Lung (tissue), 12 donors: Measurements from ENCODE around the gene SLC45A3. TPM values are rescaled to one million over a fixed set of nuclear protein-coding genes. Genes with fewer than 3 reads are reported as not detected.
A peak's percentile ranks its signal among the peaks of the same experiment; 100 is the strongest.

Experiments used
- ATAC-seq: fragments of 200-7000 bp; cut with Tn5 transposase; one replicate; pipeline ENCODE4 v1.9.1; 2020; ENCODE audit warnings: moderate number of reproducible peaks; ENCODE audit not compliant: insufficient read depth, low FRiP score
- DNase-seq, 3 donors: peaks; one replicate each; pipeline ENCODE4 v3.0.0-alpha.2; 2013 to 2017
- H3K27ac ChIP-seq, 2 donors: one replicate each; pipeline ENCODE4 v1.5.1; 2013; ENCODE audit warnings: mild to moderate bottlenecking in 2 of 2, moderate library complexity in 2 of 2, control low read depth in 1 of 2, inconsistent platforms in 1 of 2, low read depth in 1 of 2, low read length in 1 of 2
- H3K27me3 ChIP-seq, 3 donors: one replicate each; pipeline ENCODE4 v1.5.1; 2013; ENCODE audit warnings: low read length in 2 of 3; ENCODE audit not compliant: control insufficient read depth in 3 of 3, insufficient read depth in 3 of 3
- H3K36me3 ChIP-seq, 4 donors: one replicate each; pipeline ENCODE4 v1.5.1; 2013; ENCODE audit warnings: low read length in 4 of 4, mild to moderate bottlenecking in 1 of 4, moderate library complexity in 1 of 4; ENCODE audit not compliant: control insufficient read depth in 4 of 4, insufficient read depth in 4 of 4
- H3K4me1 ChIP-seq, 5 donors: one replicate each; pipeline ENCODE4 v1.5.1; 2013; ENCODE audit warnings: low read length in 5 of 5, mild to moderate bottlenecking in 2 of 5, moderate library complexity in 1 of 5; ENCODE audit not compliant: control insufficient read depth in 5 of 5, insufficient read depth in 5 of 5
- H3K4me3 ChIP-seq: one replicate; pipeline ENCODE4 v1.5.1; 2013; ENCODE audit warnings: mild to moderate bottlenecking, control low read depth, moderate library complexity
- H3K9ac ChIP-seq, 2 donors: one replicate each; pipeline ENCODE4 v1.5.1; 2013; ENCODE audit warnings: low read length in 2 of 2, control low read depth in 1 of 2; ENCODE audit not compliant: insufficient read depth in 1 of 2
- H3K9me3 ChIP-seq, 4 donors: one replicate each; pipeline ENCODE4 v1.5.1; 2013; ENCODE audit warnings: low read length in 3 of 4, mild to moderate bottlenecking in 1 of 4, moderate library complexity in 1 of 4; ENCODE audit not compliant: control insufficient read depth in 4 of 4, insufficient read depth in 3 of 4
- WGBS, 2 donors: extraction: QIAGEN DNeasy Blood & Tissue Kit; methylation state at CpG; one replicate each; pipeline ENCODE4 v1.1.7; 2013; 5-methylcytosine and 5-hydroxymethylcytosine counted together
- polyA plus RNA-seq, 2 donors: library from polyadenylated mRNA; stranded (reverse); fragments of 200-250 nt; gene quantifications; one replicate each; pipeline ENCODE4 v1.2.1, GENCODE V29; 2013
- total RNA-seq, 2 donors: library from RNA; depleted of rRNA in 1 of 2; stranded (reverse); fragments of >200 nt in 1 of 2; gene quantifications; one replicate each; pipeline ENCODE4 v1.2.1, GENCODE V29; 2014 to 2021
- TF ChIP-seq, protein P1 (sequence below): IDR thresholded peaks from 2 replicates; pipeline ENCODE4 v1.5.1; 2012; ENCODE audit warnings: mild to moderate bottlenecking; ENCODE audit errors: control extremely low read depth, extremely low read depth
- donor health status: control.
- donor health status: control.
- donor health status: Bipolar disorder and iron deficiency.
- donor health status: healthy.
- donor health status: DM: yes; HTN: yes; CAD: no.

The SLC45A3 gene
- total and polyA plus RNA-seq, 4 donors: 2.1 to 8.6 (median 3.9) TPM

GRCh38 chr1:205690122-205690756 lies 9.9 kb upstream of the SLC45A3 start:
- WGBS, 2 donors: 86 to 89% methylated on average over 8 of the region's 8 CpGs
- Histone ChIP-seq H3K9me3 (no peaks in the 10 kb centered on the region), H3K27ac (no peak overlapping the region), H3K4me1 (peaks cover 0 to 23% (median 4%) of the 10 kb centered on the region in 5 donors), H3K9ac (no peak overlapping the region), H3K4me3 (no peak overlapping the region), H3K27me3 (no peaks in the 10 kb centered on the region), H3K36me3 (no peaks in the 10 kb centered on the region)
- ATAC-seq (no peak), DNase-seq (no peak)
- TF ChIP-seq, protein P1, sequence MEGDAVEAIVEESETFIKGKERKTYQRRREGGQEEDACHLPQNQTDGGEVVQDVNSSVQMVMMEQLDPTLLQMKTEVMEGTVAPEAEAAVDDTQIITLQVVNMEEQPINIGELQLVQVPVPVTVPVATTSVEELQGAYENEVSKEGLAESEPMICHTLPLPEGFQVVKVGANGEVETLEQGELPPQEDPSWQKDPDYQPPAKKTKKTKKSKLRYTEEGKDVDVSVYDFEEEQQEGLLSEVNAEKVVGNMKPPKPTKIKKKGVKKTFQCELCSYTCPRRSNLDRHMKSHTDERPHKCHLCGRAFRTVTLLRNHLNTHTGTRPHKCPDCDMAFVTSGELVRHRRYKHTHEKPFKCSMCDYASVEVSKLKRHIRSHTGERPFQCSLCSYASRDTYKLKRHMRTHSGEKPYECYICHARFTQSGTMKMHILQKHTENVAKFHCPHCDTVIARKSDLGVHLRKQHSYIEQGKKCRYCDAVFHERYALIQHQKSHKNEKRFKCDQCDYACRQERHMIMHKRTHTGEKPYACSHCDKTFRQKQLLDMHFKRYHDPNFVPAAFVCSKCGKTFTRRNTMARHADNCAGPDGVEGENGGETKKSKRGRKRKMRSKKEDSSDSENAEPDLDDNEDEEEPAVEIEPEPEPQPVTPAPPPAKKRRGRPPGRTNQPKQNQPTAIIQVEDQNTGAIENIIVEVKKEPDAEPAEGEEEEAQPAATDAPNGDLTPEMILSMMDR: no peak

- H3K27ac ChIP-seq: no peak overlapping the region
- no peaks in the 10 kb centered on the region for H3K36me3 ChIP-seq
- no peaks in the 10 kb centered on the region for H3K9me3 ChIP-seq
- DNase-seq (peak in 1 of 3 donors; percentile 60), ATAC-seq (no peak)
- no peak overlapping the region for H3K9ac ChIP-seq
- H3K4me1 ChIP-seq: peaks cover 0 to 23% (median 4%) of the 10 kb centered on the region in 5 donors
- H3K4me3 ChIP-seq: no peak overlapping the region
- no peaks in the 10 kb centered on the region for H3K27me3 ChIP-seq
- TF ChIP-seq, protein P1: no peak
- WGBS, 2 donors: 84 to 92% methylated on average over 5 of the region's 5 CpGs
These were observed 9.2 kb upstream of the SLC45A3 start for GRCh38 chr1:205689479-205689878.

GRCh38 chr1:205688171-205689080 lies 8.1 kb upstream of the SLC45A3 start:
- no peak overlapping the region for H3K4me3 ChIP-seq
- peaks cover 0 to 17% (median 3%) of the 10 kb centered on the region in 5 donors for H3K4me1 ChIP-seq
- H3K27ac ChIP-seq: no peak overlapping the region
- H3K27me3 ChIP-seq: no peaks in the 10 kb centered on the region
- TF ChIP-seq, protein P1: no peak
- DNase-seq (no peak), ATAC-seq (no peak)
- no peaks in the 10 kb centered on the region for H3K36me3 ChIP-seq
- no peaks in the 10 kb centered on the region for H3K9me3 ChIP-seq
- 79 to 91% methylated on average over 7 of the region's 7 CpGs for WGBS, 2 donors
- no peak overlapping the region for H3K9ac ChIP-seq
